SHP77 treated with DMSO at 0.1 percent for 48 hours (cell line): ENCODE results near the gene NSUN2.
"Not testable (repeated sequence)": the region's sequence is repeated elsewhere in the genome, so short reads cannot be mapped to it uniquely, and the experiment has no call there.

Source experiments
- DNase-seq: peaks from one replicate; lab custom pipeline; 2025; lab: John Stamatoyannopoulos, UW

Gene NSUN2

DNA sequence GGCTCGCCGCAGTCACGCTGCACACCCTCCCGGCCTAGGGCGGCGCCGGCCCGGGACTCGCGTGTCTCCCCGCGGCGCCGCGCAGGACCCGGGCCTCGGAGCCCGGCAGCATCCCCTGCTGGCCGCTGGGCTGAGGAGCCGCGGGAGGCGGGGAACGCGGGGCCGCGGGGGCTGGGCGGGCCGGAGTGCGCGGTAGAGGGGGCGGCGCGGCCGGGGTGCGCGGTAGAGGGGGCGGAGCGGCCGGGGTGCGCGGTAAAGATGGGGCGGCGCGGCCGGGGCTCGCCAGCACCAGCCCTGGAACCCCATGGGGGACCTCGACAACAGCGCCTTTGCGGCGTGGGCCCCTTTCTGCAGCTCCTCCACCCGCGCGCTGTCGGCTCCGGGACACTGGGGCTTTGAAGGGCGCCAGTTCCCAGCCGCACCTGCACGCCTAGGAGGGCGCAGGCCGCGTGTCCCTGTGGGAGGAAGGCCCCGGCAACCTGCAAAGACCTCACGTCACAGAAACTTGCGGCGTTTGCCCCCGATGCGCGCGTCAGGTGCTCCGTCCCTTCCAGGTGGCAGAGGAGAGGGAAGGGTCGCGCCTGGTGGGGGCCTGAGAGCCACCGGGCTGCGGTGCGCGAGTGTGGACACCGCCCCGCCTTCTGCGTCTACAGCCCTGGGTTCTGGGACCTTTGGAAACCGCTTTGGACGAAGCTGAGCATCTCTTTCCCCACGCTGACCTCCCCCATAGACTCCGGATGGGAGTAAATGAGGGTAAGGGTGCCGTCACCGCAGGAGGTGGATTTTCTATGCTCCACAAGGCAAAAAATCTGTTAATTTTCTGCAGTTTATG is 49.6 kb downstream of the NSUN2 start:
- DNase-seq, result no peak

DNA sequence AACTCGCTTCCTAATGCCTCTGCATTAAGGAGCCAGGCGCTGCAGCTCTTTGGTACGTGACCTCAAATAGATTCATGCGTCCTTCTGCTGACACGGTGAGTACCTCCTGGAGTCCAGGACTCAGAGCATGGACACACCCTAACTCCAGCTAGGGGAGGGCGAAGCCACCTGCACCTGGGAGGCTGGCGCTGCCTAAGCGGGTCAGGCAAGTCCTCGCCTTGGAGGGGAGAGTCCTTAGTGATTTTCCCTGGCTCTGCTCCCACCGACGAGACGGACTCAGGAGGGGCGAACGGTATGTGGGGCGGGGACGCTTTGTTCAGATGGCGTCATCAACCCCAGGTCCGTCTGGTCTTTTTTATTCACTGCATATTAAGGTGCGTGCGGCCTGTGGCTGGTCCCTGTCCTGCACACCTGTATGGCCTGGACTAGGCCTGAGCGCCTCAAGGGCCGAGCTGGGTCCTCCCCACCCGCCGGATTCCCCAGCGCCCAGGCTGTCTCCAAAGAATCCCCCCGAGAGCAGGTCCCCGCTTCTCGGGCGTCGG is 50.3 kb downstream of the NSUN2 start:
- DNase-seq, result no peak

DNA sequence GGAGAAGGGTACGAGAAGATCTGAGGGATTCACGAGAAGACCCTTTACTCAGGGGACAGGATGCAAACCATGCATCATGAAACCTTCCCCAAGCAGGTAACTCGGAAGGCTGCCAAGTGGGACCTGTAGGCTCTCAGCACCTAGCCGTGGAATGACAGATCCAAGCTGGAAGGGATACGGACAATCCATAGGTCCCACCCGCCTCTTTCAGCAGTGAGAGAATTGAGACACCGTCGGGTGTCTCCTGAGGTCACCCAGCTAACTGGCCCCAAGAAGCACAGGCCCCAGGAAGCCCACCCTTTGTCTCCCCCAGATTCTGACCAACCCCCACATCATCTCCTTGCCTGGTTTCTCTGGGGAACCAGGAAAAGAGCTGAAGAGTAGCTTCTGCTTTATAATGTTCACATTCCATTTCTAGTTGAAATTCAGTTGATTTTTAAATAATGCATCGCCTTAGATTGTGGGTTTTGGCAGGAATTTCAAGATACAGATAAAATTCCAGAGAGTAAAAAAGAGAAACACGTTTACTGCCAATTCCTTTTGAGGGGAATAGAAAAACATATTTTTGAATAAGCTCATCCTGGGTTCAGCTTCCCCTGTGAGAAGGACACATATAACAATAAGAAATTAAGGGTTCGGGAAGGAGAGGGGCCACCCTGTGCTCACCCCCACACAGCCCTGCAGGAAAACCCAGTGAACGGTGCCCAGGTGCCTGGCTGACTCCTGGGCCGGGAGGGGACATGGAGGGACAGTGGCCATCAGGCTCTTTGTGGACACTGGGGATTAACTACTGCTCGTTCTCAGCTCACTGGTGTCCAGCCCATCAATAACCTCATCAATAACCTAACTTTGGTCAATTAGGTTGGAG is 51.1 kb downstream of the NSUN2 start:
- no peak for DNase-seq

DNA sequence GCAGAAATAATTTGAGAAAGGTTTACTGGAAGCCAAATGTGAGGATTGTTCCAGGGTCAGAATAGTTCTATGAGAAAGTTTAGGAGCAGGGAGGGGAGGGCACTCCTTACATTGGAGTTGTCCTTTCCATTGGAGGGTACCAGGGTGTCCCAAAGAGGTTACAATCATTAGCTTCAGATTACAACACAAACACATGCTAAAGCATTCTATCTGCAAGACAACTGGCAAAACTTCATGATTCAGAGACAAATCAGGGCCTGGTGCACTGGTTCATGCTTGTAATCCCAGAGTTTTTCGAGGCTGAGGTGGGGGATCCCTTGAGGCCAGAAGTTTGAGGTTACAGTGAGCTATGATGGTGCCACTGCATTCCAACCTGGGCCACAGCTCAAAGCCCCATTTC is 51.8 kb downstream of the NSUN2 start:
- no peak for DNase-seq

DNA sequence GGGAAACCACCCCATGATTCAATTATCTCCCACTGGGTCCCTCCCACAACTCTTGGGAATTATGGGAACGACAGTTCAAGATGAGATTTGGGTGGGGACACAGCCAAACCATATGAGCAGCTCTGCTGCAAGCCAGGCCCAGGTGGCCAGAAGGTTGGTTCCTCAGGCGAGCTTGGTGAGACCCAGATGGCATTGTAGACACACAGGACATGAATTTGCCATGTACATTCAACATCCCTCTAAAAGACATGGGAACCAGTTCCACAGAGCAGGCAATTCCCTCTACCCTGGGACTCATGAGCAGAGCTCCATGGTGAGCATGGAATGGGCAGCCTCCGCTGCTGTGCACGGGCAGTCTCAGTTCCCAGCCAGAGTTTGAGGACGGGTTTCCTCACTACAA is 53.3 kb downstream of the NSUN2 start:
- DNase-seq, result no peak

DNA sequence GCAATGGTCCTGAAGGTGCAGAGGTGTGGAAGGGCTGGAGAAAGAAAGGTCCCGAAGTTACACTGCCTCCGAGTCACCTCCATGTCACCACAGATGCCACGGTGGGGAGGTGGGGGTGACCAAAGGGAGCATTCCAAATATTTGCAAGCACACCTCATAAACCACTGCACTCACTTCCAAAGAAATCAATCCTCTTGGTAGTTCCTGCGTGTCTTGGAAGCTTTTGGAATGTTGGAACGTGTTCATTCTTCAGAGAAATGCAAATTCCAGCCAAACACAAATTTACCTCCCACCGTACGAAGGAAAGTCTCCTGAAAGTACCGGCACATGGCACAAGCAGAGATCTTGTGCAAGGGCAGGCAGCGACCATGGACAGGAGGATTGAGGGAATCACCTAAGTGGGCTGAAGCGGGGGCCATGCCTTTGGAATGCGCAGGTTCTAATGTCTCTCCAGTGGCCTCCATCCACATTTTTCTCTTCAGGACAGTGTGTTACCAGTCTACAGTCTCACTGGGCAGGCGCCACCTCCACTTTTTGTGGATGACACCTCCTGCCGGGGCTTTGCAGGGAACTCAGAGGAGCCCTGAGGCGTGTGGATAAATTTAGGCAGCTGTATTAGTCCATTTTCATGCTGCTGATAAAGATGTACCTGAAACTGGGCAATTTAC is 54.0 kb downstream of the NSUN2 start:
- no peak for DNase-seq

DNA sequence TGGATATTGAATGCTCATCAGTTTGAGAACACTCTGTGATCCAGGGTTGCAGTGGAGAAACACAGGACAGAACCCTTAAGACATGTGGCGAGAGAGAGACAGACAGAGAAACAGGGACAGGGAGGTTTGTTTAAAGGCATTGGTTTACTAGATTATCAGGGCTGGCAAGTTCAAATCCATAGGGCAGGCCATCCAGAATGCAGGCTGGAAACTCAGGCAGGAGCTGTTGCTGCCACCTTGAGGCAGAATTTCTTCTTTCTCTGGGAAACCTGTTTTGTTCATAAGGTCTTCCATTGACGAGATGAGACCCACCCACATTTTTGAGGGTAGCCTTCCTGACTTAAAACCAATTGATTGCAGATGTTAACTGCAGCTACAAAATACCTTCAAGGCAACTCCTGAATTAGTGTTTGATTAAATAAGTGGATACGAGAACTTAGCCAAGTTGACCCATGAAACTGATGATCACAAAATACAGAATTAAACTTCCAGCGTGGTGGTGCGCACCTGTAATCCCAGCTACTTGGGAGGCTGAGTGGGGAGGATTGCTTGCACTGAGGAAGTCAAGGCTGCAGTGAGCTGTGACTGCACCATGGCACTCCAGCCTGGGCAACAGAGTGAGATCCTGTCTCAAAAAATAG is 55.9 kb downstream of the NSUN2 start:
- peak; percentile 73 for DNase-seq

DNA sequence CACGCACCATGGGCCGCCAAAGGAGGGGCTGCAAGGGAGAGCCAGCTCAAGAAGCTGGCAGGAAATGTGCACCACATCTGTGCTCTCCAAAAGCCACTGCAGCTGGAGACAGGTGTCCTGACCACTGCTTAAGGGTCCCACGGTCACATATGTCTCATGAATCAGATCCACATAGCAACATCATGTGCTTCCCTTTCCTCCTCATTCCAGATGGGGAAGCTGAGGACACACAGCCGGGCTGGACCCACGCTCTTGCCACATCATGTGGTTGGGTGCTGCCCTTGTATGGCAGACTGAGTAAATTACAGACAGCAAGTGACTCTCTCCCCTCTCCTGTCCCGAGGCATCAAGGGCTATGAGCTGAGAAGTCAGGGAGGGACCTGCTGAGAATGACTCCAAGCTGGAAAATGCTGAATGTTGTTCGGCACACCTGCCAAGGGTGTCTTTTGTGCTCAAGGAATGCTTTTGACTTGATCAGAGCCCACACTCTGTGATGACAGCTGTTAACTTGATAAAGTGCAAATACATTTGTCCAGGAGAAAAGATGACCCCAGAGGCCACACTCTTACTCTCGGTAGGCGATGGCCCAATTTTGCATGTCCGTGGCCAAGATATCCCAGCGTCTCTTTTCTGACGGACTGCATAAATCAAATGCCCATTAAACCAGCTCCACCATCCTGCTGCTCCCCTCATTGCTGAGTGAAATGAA is 58.2 kb downstream of the NSUN2 start:
- DNase-seq, result peak; percentile 92

DNA sequence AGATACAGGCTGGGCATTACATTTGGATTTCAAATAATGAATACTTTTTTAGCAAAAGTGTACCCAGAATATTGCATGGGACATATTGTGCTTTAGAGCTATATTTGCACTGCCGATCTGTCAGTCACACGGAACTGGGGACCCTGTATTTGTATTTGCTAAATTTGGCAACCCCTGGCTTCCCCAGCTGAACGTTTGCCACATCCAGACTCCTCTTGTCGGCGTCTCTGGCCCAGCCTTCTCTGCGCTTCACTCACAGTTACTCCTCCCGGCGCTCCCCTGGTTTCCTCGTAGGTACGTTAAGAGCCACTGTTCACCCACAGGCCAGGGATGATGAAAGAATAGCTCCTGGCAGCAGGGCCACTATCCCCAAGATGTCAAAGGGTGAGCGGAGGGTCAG is 58.7 kb downstream of the NSUN2 start:
- peak; percentile 62 for DNase-seq

DNA sequence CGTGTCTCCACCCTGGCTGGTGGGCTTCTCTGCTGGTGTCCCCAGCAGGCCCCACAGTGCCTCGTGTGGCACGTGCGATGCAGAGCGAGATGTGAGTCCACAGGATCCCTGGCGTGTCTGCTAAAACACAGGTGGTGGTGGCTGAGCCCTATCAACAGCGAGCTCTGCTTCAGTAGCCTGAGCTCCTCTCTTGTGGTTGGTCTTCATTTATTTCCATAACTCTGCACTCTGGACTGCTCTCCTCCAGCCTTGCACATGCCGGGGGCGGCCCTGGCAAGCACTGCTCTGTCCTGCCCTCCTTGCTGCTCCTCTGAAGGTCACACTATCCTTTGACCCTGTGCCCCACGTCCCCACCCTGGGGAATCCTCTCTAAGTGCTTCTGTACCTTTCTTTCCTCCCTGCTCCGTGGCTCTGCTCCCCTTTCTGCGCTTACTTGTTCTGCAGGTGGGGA is 59.2 kb downstream of the NSUN2 start:
- DNase-seq, result peak; percentile 34

DNA sequence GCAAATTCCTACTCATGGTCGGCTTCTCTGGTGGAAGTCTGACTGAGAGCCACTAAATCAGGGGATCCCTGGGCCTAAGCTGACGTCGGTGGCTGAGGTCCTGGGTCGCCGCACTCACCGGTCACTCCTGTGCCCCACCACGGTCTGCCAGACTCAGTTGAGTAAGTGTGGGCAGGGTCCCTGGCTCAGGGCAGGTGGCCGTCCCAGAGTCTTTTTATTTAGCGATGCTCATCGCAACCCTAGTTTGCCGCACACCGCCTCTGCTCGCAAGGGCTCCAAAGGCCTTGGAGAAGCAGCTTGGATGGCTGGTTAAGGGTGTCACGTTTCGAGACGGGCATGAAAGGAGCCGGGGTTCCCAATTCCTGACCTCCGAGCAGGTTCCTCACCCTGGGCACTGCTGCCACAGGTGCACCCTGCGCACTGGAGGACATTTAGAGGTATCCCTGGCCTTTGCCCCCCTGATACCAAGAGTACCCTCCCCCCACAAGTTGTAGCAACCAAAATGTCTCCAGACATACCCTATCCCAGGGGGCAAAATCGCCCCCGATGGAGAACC is 59.9 kb downstream of the NSUN2 start:
- no peak for DNase-seq

DNA sequence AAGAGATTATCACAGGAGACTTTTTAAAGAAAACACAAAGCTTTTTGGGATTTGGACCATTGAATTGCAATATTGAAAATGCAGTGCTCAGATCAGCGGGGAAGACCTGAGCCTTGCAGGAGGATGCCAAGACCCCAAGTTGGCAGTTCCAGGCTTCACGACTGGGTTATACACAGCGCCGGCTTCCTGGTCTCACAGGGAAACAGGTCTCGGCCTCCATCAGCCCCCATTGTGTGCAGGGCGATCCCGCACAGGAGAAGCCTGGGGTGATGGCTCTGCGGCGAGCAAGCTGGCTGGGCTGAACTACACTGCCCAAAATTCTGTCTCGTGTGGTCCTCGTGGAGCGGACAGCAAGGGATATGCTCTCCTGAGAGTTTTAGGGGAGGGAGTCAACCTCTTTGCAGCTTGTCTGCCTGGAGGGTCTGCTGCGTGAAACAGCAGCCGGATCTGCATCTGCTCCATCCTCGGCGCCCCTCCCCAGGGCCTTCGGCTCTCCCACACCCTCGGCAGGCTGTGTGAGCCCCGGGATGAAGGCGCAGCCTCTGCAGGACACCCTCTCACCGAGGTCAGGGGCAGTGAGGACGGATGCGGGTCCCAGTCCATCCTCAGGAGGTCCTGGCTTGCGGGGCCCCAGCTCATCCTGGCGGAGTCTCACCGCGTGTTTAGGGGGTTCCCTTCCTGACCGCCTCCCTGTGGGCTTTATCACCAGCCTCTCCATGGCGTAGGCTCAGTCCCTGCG is 60.6 kb downstream of the NSUN2 start:
- no peak for DNase-seq

DNA sequence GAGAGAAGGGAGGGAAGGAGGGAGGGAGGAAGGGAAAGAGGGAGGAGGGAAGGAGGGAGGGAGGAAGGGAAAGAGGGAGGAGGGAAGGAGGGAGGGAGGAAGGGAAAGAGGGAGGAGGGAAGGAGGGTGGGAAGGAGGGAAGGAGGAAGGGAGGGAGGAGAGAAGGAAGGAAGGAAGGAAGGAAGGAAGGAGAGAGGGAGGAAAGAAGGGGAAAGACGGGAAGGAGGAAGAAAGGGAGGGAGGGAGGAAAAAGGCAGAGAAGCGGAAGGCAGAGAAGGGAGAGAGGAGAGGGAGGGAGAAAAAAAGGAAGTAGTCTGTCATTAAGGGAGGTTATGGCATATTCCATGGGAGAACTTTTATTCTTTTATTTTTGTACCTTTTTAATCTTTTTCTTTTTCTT is 61.2 kb downstream of the NSUN2 start:
- not testable (repeated sequence) for DNase-seq

DNA sequence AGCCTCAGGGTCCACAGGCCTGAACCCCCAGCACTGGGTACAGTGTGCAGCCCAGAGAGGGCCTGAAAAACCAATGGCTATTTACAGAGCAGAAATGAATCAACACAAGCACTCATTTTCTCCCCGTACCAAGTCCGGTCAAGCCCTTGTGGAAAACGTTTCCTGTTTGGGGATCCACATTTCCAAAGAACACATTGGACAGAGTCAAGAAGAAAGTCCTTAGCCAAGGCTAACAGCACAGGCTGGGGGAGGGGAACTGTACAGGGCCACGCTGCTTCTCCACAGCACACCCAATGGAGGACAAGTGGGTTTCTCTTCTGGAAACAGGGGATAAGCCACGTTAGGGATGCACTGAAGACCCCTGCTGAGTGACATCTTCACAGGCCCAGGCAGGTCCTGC is 62.3 kb downstream of the NSUN2 start:
- no peak for DNase-seq

DNA sequence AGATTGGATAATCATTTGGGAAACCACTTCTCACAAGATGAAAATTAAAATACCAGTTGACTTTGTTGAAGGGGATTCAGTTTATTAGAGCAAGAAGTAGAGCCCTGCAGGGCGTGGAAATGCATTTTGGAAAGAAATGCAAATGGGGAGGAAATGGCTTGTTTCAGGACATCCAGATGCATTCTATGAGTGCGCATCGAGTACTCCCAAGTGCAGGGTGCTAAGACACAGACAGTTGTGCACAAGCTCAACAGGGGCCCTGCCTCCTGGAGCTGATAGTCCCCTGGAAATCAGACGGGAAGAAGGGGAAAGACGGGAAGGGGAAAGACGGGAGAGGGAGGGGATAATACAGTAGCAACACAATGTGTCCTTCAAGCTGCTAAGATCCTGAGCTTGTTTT is 64.0 kb downstream of the NSUN2 start:
- DNase-seq, result no peak

DNA sequence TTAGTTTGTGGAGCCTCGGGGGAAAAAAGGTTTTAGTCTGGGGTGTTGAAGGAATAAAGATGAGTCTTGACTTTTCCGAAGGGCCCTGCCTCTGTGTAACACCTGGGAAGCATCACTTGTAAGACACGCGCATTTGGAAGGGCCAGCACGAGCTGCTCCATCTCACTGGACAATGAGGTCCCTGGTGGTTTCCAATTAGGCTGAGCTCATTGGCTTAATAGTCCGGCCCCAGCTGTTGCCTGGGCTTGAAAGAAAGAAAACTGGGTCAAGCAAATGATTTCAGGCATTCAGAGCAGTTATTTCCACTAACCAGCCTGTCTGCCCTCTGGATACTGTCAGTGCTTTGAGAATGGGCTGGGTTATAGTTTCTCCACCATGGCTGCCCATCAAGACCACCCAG is 64.5 kb downstream of the NSUN2 start:
- DNase-seq, result no peak

DNA sequence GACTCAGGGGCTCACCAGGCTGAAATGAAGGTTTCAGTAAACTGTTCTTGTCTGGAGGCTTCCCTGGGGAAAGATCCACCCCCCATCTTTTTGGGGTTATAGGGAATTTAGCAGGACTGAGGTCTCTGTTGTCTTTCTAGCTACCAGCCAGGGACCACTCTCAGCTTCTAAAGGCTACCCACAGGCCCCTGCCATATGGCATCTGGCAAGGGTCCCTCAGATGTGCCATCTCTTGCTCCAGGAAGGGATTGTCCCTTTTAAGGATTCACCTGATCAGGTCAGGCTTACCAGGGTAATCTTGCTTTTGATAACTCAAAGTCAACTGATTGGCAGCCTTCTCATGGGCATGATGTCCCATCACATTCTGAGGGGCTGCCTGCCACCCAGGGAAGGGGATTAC is 65.0 kb downstream of the NSUN2 start:
- DNase-seq, result no peak

DNA sequence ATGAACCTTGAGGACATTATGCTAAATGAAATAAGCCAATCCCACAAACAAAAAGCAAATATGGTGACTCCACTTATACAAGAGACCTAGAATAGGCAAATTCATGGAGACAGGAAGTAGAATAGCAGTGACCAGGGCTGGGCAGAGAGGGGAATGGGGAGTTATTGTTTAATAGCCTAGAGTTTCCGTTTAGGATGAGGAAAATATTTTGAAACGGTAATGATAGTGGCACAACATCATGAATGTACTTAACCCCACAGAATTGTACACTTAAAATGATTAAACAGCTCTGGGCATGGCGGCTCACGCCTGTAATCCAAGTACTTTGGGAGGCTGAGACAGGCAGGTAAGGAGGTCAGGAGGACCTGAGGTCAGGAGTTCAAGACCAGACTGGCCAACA is 65.8 kb downstream of the NSUN2 start:
- DNase-seq, result no peak

DNA sequence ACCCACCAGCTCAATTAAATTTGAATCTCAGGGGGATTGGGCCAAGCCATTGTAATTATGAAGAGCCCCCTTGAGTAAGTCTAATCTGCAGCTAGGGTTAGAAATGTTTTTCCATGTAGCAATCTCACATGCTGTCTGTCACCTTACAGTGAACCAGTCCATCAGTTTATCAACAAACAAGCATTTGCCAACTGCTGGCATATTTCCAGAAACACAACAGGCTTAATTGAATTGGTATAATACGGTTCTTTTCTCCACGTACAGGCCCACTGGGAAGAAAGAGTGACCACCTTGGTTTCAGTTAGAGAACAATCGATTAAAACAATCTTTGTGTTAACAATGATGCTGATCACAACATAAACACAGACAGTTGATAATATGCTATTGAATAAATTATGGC is 67.4 kb downstream of the NSUN2 start:
- DNase-seq, result no peak
